Measurements from ENCODE around the gene PRCP. TPM values are rescaled to one million over a fixed set of nuclear protein-coding genes. Genes with fewer than 3 reads are reported as not detected.

The PRCP gene
- polyA plus RNA-seq, 1 of the 3 experiments (the other 2 are of a cell fraction): 65.0 TPM

DNA sequence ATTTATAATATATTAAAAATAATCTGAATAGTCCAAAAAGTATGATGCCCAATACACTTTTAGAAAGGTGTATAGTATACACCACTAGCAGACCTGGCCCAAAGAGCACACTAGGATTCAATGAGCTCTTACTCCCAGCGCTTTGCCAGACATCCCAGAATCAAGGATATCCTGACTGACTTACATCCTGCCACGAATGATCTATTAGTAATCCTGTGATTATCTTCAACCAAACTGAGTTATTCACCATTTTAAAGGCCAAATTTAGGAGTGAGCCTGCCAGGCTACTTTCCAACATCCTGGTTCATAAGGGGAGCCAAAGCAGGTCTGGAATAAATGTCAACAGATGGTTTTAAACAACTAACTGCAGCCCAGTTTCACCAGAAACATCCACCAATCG, 105.7 kb downstream of the PRCP start:
- Histone ChIP-seq H3K4me1 (ENCODE audit: control insufficient read depth in 1 of 2, insufficient read depth in 2 of 2, low read depth in 1 of 2, low read length in 1 of 2) (peaks cover 0 to 33% of the 10 kb centered on the region in 2 experiments; a peak in 2 of 4 replicates), H3K9ac (no peak overlapping the region), H3K79me2 (ENCODE audit: insufficient read depth) (no peaks in the 10 kb centered on the region), H3F3A (replicated peaks; ENCODE audit: insufficient read depth) (no peaks in the 10 kb centered on the region), H2AFZ (ENCODE audit: low read depth) (no peak overlapping the region), H3K36me3 (replicated peaks in 1 of 2; ENCODE audit: control insufficient read depth in 1 of 2, insufficient read depth in 2 of 2, low read length in 1 of 2) (no peaks in the 10 kb centered on the region), H3K4me2 (no peak overlapping the region), H3K27me3 (ENCODE audit: insufficient read depth) (no peaks in the 10 kb centered on the region), H4K20me1 (ENCODE audit: insufficient read depth) (no peaks in the 10 kb centered on the region), H3K27ac (ENCODE audit: low read depth in 2 of 2, low read length in 1 of 2) (no peak overlapping the region; a peak in 1 of 4 replicates), H3K9me2 (no peaks in the 10 kb centered on the region), H3K9me3 (no peaks in the 10 kb centered on the region), H3K4me3 (ENCODE audit: low read depth in 2 of 2, low read length in 1 of 2) (no peak overlapping the region)
- TF ChIP-seq, protein P1, sequence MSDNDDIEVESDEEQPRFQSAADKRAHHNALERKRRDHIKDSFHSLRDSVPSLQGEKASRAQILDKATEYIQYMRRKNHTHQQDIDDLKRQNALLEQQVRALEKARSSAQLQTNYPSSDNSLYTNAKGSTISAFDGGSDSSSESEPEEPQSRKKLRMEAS (IDR thresholded peaks at IDR 0.05; ENCODE audit: low read depth): no peak
- TF ChIP-seq POLR2AphosphoS5 (IDR thresholded peaks at IDR 0.05; ENCODE audit: low read depth, low read length) (no peak), GABPA (IDR thresholded peaks at IDR 0.05; ENCODE audit: low read depth) (no peak), RXRA (IDR thresholded peaks at IDR 0.05; ENCODE audit: borderline replicate concordance, low read depth) (no peak), FOXM1 (IDR thresholded peaks at IDR 0.05; ENCODE audit: low read depth) (no peak), NRF1 (IDR thresholded peaks at IDR 0.05; ENCODE audit: low read depth, low read length) (no peak)
- TF ChIP-seq, protein P2, sequence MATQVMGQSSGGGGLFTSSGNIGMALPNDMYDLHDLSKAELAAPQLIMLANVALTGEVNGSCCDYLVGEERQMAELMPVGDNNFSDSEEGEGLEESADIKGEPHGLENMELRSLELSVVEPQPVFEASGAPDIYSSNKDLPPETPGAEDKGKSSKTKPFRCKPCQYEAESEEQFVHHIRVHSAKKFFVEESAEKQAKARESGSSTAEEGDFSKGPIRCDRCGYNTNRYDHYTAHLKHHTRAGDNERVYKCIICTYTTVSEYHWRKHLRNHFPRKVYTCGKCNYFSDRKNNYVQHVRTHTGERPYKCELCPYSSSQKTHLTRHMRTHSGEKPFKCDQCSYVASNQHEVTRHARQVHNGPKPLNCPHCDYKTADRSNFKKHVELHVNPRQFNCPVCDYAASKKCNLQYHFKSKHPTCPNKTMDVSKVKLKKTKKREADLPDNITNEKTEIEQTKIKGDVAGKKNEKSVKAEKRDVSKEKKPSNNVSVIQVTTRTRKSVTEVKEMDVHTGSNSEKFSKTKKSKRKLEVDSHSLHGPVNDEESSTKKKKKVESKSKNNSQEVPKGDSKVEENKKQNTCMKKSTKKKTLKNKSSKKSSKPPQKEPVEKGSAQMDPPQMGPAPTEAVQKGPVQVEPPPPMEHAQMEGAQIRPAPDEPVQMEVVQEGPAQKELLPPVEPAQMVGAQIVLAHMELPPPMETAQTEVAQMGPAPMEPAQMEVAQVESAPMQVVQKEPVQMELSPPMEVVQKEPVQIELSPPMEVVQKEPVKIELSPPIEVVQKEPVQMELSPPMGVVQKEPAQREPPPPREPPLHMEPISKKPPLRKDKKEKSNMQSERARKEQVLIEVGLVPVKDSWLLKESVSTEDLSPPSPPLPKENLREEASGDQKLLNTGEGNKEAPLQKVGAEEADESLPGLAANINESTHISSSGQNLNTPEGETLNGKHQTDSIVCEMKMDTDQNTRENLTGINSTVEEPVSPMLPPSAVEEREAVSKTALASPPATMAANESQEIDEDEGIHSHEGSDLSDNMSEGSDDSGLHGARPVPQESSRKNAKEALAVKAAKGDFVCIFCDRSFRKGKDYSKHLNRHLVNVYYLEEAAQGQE (IDR thresholded peaks at IDR 0.05; ENCODE audit: low read depth, low read length): no peak
- TF ChIP-seq, protein P3, sequence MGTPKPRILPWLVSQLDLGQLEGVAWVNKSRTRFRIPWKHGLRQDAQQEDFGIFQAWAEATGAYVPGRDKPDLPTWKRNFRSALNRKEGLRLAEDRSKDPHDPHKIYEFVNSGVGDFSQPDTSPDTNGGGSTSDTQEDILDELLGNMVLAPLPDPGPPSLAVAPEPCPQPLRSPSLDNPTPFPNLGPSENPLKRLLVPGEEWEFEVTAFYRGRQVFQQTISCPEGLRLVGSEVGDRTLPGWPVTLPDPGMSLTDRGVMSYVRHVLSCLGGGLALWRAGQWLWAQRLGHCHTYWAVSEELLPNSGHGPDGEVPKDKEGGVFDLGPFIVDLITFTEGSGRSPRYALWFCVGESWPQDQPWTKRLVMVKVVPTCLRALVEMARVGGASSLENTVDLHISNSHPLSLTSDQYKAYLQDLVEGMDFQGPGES (IDR thresholded peaks at IDR 0.05; ENCODE audit: low read depth, low read length): no peak
- no peak for DNase-seq
- 41% methylated on average over 3 of the region's 3 CpGs for WGBS (ENCODE audit: low lambda C conversion rate)
- CTCF ChIA-PET: interaction anchor here (1.2 kb wide), 1 partner anchor 8 kb away, joined by 3 read pairs; no protein-coding TSS in a partner anchor
- POLR2A ChIA-PET: no interaction called here

DNA sequence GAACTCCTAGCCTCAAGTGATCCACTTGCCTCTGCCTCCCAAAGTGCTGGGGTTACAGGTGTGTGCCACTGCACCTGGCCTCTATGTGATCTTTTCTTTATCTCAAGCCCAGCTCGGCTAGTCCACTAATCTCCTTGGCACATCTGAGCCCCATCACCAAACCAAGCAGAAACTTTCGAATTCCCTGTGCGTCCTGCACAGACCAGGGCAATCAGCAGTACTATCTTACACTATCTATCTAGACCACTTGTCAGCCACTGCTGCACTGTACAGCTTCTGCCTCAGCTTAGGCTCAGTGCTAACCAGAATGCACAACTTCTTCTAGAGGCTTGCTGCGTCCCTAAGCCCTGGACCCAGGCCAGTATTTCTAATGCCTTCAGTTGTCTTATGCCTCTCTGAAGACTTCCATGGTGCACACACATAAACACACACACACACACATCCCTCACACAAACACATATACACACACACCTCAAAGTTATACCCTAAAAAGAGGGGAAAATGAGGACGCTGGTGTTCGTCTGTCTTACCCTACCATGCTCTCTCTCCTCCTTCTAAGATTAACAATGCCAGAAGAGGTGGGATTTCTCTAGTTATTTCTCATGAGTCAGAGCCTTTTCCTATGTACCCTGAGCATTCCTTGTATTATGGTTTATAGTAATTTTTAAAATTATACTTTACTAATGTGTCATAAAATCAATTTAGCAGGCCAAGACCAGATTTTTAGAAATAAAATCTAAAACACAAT, 107.2 kb downstream of the PRCP start:
- Histone ChIP-seq H4K20me1 (ENCODE audit: insufficient read depth) (no peaks in the 10 kb centered on the region), H3K9me2 (no peaks in the 10 kb centered on the region), H3K4me3 (ENCODE audit: low read depth in 2 of 2, low read length in 1 of 2) (no peak overlapping the region), H2AFZ (ENCODE audit: low read depth) (no peak overlapping the region), H3K9me3 (no peaks in the 10 kb centered on the region), H3K27me3 (ENCODE audit: insufficient read depth) (no peaks in the 10 kb centered on the region), H3K27ac (ENCODE audit: low read depth in 2 of 2, low read length in 1 of 2) (peak overlapping the region in 1 of 2 experiments; percentile 11; a peak in 1 of 4 replicates), H3K36me3 (replicated peaks in 1 of 2; ENCODE audit: control insufficient read depth in 1 of 2, insufficient read depth in 2 of 2, low read length in 1 of 2) (no peaks in the 10 kb centered on the region), H3K4me2 (no peak overlapping the region), H3K9ac (no peak overlapping the region), H3K79me2 (ENCODE audit: insufficient read depth) (no peaks in the 10 kb centered on the region), H3F3A (replicated peaks; ENCODE audit: insufficient read depth) (no peaks in the 10 kb centered on the region), H3K4me1 (ENCODE audit: control insufficient read depth in 1 of 2, insufficient read depth in 2 of 2, low read depth in 1 of 2, low read length in 1 of 2) (peaks cover 0 to 33% of the 10 kb centered on the region in 2 experiments; a peak in 2 of 4 replicates)
- POLR2A ChIA-PET: no interaction called here
- CTCF ChIA-PET: interaction anchor here (0.7 kb wide), 1 partner anchor 25 kb away, joined by 3 read pairs; no protein-coding TSS in a partner anchor
- no peak for DNase-seq
- TF ChIP-seq TCF12 (IDR thresholded peaks at IDR 0.05) (no peak), SIN3A (IDR thresholded peaks at IDR 0.05; ENCODE audit: borderline replicate concordance, low read depth, low read length) (no peak), JUND (IDR thresholded peaks at IDR 0.05) (no peak), SMC3 (IDR thresholded peaks at IDR 0.05; ENCODE audit: low read depth, low read length) (no peak), MXI1 (IDR thresholded peaks at IDR 0.05; ENCODE audit: low read depth, low read length) (no peak), EP300 (IDR thresholded peaks at IDR 0.05; ENCODE audit: borderline replicate concordance in 1 of 2, low read depth in 1 of 2, low read length in 1 of 2) (no peak), FOXM1 (IDR thresholded peaks at IDR 0.05; ENCODE audit: low read depth) (no peak), YY1 (IDR thresholded peaks at IDR 0.05; ENCODE audit: low read depth) (no peak), RCOR1 (IDR thresholded peaks at IDR 0.05; ENCODE audit: low read length) (no peak)
- 77% methylated on average over 6 of the region's 6 CpGs for WGBS (ENCODE audit: low lambda C conversion rate)

Data from SK-N-SH (cell line).